Bronchial epithelial cell (primary cell): ENCODE measurements around the gene TMEM203. TPM values are rescaled to one million over a fixed set of nuclear protein-coding genes. Genes with fewer than 3 reads are reported as not detected.

Experiments used
- DNase-seq: peaks from one replicate; pipeline ENCODE4 v3.0.0-alpha.2; 2010; ENCODE audit warnings: low read depth
- FAIRE-seq: peaks from 2 replicates; lab custom pipeline; 2011; peaks lifted over from hg19 to GRCh38; lab: Jason Lieb, UNC
- H3K27me3 ChIP-seq: 2 replicates; pipeline ENCODE4 v1.5.1; 2011; ENCODE audit warnings: low read length; ENCODE audit not compliant: control insufficient read depth, insufficient read depth
- H3K36me3 ChIP-seq: 2 replicates; pipeline ENCODE4 v1.5.1; 2011; ENCODE audit warnings: low read length; ENCODE audit not compliant: control insufficient read depth, insufficient read depth
- H3K4me3 ChIP-seq: 2 replicates; pipeline ENCODE4 v1.5.1; 2011; ENCODE audit warnings: mild to moderate bottlenecking, low read depth, low read length, control low read depth
- total RNA-seq: library from RNA; depleted of rRNA; stranded (reverse); fragments of >200 nt; gene quantifications from 2 replicates; pipeline ENCODE4 v1.2.1, GENCODE V29; 2014
- TF ChIP-seq, protein P1 (sequence below): IDR thresholded peaks from 2 replicates; pipeline ENCODE4 v1.5.1; 2011; ENCODE audit warnings: mild to moderate bottlenecking, moderate library complexity, low read length, control low read depth, inconsistent platforms; ENCODE audit not compliant: insufficient read depth, severe bottlenecking

The TMEM203 gene, protein sequence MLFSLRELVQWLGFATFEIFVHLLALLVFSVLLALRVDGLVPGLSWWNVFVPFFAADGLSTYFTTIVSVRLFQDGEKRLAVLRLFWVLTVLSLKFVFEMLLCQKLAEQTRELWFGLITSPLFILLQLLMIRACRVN
- total RNA-seq = 38.0 and 39.2 TPM in 2 replicates

DNA sequence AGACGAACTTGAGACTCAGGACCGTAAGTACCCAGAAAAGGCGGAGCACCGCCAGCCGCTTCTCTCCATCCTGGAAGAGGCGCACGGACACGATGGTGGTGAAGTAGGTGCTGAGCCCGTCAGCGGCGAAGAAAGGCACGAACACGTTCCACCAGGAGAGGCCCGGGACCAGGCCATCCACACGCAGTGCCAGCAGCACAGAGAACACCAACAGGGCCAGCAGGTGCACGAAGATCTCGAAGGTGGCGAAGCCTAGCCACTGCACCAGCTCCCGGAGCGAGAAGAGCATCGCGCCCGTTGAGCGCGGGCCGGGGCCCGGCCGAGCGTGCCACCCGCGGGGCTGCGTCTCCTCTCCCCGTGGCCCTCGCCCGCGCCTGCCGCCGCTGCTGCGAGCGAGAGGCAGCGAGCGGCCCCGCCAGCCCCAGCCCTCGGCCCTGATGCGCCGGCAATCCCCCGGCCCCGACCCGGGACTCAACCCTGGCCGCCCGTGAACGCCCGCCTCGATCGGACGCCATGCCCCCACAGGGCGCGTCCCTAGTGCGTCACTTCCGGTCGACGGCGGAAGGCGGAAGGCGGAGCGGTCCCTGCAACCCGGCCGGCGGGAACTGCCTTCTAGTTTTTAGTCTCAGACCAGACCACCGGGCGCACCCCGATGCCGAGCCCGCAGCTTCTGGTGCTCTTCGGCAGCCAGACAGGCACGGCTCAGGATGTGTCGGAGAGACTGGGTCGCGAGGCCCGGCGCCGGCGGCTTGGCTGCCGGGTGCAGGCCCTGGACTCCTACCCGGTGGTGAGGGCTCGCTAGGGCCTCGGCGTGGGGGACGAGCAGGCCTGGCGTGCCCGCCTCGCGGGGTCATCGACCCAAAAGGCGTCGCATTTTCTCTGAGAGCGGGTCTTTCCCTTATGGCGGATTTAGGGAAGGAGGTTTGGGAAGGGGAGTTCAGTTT, at the start of gene TMEM203, which contains the start of gene NDOR1:
Gene TMEM203 (minus strand): TSS at position 523 of the 944 bp plus-strand sequence. CDS start 234 bp downstream, at position 289.
Gene NDOR1 (plus strand): TSS at position 575 of the 944 bp plus-strand sequence. CDS start 78 bp downstream, at position 653.
- DNase-seq = peak; percentile 53
- Histone ChIP-seq H3K36me3 (peaks cover 3% of the 10 kb centered on the region), H3K27me3 (no peaks in the 10 kb centered on the region), H3K4me3 (peak within 1 kb of the TSS; percentile 83)
- no peak for FAIRE-seq
- TF ChIP-seq, protein P1, sequence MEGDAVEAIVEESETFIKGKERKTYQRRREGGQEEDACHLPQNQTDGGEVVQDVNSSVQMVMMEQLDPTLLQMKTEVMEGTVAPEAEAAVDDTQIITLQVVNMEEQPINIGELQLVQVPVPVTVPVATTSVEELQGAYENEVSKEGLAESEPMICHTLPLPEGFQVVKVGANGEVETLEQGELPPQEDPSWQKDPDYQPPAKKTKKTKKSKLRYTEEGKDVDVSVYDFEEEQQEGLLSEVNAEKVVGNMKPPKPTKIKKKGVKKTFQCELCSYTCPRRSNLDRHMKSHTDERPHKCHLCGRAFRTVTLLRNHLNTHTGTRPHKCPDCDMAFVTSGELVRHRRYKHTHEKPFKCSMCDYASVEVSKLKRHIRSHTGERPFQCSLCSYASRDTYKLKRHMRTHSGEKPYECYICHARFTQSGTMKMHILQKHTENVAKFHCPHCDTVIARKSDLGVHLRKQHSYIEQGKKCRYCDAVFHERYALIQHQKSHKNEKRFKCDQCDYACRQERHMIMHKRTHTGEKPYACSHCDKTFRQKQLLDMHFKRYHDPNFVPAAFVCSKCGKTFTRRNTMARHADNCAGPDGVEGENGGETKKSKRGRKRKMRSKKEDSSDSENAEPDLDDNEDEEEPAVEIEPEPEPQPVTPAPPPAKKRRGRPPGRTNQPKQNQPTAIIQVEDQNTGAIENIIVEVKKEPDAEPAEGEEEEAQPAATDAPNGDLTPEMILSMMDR = no peak

DNA sequence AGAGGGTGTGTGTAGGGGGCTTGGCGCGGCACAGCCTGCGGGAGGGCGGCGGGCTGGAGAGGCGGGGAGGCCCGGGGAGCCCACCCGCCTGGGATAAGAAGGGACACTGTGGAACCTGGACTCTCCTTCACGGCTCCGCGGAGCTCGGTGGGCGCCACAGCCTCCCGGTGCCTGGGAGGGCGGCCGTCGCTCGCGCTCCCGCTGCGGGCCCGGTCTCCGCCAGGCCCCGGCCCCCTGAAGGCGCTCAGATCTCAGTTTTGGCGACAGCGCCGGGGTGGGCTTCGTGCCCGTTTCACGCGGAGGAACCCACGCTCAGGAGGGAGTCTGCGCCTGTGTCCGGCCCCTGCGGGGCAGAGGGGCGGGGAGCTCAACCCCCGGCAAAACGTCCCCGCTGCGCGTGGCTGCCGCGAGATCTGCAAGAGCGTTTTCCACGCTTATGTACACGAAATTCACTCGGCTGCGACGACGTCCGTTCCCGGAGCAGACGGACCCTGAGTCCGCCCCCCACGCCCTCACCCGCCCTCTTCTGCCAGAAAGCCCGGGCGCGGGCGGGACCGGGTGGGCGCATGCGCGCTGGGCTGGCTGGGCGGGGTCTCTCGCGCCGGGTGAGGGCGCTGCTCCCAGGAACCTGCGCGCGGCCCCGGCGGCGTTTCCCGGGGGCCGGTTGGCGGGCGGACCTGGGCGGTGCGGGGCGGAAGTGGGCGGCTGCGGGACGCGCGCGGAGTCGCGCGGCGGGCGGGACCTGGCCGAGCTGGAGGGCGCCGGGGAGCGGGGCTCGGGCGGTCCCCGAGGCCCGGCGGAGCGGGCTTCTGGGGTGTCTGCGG, 49.4 kb upstream of the TMEM203 start, which contains the start of gene NELFB:
Gene NELFB (plus strand): TSS at position 704 of the 824 bp plus-strand sequence.
- H3K4me3 ChIP-seq = peak within 1 kb of the TSS; percentile 89
- peaks cover 9% of the 10 kb centered on the region for H3K36me3 ChIP-seq
- TF ChIP-seq, protein P1 = peak; percentile 9
- no peaks in the 10 kb centered on the region for H3K27me3 ChIP-seq
- DNase-seq (peak; percentile 48), FAIRE-seq (no peak)

DNA sequence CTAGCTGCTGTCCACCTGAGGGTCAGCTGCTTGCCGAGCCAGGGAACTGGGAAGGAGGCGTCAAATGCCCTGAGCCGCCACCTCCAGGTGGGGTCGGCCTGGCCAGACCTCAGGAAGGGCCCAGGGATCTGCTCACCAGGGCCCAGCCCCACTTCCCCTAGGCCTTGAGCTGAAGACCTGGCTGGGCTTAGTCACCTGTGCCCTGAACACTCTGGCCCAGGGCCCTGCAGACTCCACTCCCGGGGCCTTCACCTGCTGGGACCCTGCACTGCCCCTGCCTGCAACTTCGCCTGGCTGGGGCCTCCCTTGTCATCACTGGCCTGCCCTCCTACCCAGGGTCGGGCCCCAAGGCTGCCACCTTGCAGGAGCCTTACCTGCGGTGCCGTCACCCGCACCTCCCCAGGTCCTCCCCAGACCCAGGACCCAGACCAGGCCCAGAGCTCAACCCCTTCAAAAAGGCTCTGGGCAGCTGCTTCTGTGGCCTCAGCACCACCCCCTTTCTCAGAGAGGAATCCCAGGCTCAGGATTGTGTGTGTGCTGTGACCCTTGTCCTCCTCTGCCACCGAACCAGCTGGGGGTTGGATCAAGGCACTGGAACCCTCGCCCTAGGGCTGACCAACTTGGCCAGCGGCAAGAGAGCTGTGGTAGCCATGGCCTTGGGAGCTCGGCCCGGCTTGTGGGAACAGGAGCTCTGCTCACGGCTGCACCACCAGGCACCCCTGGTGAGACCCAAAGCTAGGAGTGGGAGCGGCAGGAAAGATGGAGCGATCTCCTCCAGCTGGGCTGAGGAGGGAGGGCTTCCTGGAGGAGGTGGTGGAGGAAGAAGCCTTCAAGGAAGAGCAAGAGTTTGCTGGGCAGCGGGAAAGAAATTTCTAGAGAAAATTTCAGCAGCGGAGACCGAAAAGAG, 48.5 kb upstream of the TMEM203 start:
- Histone ChIP-seq H3K27me3 (no peaks in the 10 kb centered on the region), H3K36me3 (peaks cover 4% of the 10 kb centered on the region), H3K4me3 (peak overlapping the region; percentile 89)
- TF ChIP-seq, protein P1 = no peak
- no peak for DNase-seq
- no peak for FAIRE-seq

DNA sequence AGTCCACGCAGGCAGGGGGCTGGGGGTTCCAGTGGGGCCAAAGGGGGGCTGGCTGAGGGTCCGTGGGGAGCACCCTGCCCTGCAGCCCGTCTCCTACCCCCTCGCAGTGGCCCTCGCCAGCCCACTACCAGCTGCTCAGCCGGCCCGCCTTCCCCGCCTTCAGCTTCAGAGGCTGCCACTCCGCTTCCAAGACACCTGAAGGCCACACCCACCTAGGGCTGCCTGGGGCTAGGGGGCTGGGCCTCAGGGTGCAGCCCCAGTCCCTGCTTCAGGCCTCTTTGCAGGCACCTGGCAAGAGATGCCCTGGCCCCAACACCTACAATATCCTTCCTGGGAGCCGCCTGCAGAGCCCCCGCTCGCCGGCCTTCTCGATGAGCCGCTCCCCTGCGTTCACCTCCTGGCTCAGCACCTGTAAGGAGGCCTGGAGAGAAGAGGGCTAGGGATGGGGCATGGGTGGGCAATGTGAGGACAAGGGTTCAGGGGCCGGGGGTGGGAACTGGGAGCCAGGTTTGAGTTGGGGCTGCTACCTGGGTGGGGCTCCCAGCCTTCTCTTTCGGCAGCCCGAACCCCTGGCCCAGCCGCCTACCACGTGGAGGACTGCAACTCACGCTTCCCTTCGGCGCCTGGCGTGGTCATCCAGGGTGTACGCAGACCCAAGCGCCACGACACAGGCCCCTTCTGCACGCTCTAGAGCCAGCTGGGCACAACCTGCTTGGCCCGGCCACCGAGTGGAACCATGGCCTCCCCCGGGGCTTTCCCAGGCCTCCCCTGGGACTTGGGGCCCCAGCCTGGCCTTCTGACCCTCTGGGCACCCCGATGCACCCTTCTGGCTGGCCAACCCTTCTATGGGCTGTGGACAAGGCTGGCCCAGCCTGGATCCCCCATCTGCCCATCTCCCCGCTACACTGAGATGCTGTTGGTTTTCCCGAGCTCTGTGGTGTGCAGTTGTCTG, 47.4 kb upstream of the TMEM203 start:
- TF ChIP-seq, protein P1 = no peak
- Histone ChIP-seq H3K27me3 (no peaks in the 10 kb centered on the region), H3K36me3 (peaks cover 4% of the 10 kb centered on the region), H3K4me3 (no peak overlapping the region)
- no peak for DNase-seq
- no peak for FAIRE-seq
